ENCODE measurements around the gene HMX3.

Gene HMX3

GRCh38 chr10:123096452-123096851, 39.3 kb upstream of the HMX3 start:
- no peak for DNase-seq (ENCODE audit: low spot score)
- no peak for TF ChIP-seq CTCF (IDR thresholded peaks at IDR 0.05)
- Histone ChIP-seq H3K4me3 (no peak overlapping the region), H3K27ac (no peak overlapping the region)

DNA sequence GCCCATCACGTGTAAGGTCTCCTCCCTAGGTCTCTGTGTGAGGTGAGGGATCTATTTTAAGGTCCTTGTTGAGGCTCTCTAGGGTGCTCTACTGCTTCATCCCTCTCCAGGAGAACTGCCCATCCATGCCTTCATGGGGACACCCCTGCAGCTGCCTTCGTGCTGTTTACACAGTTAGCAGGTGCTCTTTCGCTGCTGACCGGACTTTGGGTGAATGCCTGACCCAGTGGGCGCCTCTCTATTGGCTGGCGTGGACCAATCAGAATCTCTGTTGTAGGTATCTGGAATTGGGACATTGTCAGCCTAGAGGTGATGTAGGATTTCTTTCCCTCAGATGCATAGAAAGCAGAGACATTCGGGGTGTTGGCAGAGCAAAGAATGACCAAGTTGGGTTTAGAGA, 38.7 kb upstream of the HMX3 start:
- Histone ChIP-seq H3K4me3 (no peak overlapping the region), H3K27ac (no peak overlapping the region)
- TF ChIP-seq CTCF (IDR thresholded peaks at IDR 0.05): no peak
- DNase-seq (ENCODE audit: low spot score): no peak

- no peak for TF ChIP-seq CTCF (IDR thresholded peaks at IDR 0.05)
These were observed 35.6 kb upstream of the HMX3 start for GRCh38 chr10:123100030-123100762.

GRCh38 chr10:123101872-123102271, 33.9 kb upstream of the HMX3 start:
- DNase-seq (ENCODE audit: low spot score): no peak
- TF ChIP-seq CTCF (IDR thresholded peaks at IDR 0.05): no peak
- H3K27ac ChIP-seq: no peak overlapping the region
- no peak overlapping the region for H3K4me3 ChIP-seq

More at GRCh38 chr10:123100030-123100762, 35.6 kb upstream of the HMX3 start:
- H3K27ac ChIP-seq: no peak overlapping the region
- no peak for DNase-seq (ENCODE audit: low spot score)
- no peak overlapping the region for H3K4me3 ChIP-seq

- no peak for TF ChIP-seq CTCF (IDR thresholded peaks at IDR 0.05)
- no peak overlapping the region for H3K27ac ChIP-seq
These were observed 33.1 kb upstream of the HMX3 start for GRCh38 chr10:123102673-123103072.

DNA sequence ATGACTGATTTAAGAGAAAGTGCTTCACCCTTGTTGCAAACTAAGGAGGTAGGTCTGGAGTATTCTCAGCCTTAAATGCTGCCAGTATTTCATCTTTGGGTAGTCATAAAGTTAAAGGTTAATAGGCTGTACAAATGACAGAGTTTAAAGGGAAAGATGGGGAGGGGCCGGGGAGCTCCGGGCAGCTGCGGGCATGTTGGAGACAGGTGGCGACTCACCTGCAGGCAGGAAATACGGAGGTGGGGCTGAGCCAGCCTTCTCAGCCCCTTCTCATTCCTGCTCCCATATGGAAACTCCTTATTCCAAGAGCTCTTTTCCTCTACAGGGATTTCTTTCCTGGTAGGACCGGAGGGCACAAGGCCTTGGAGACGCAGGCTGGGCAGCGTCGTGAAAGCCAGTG, 31.8 kb upstream of the HMX3 start:
- TF ChIP-seq CTCF (IDR thresholded peaks at IDR 0.05): no peak
- H3K4me3 ChIP-seq: no peak overlapping the region
- DNase-seq (ENCODE audit: low spot score): no peak
- H3K27ac ChIP-seq: no peak overlapping the region

More at GRCh38 chr10:123102673-123103072, 33.1 kb upstream of the HMX3 start:
- DNase-seq (ENCODE audit: low spot score): no peak
- H3K4me3 ChIP-seq: no peak overlapping the region

DNA sequence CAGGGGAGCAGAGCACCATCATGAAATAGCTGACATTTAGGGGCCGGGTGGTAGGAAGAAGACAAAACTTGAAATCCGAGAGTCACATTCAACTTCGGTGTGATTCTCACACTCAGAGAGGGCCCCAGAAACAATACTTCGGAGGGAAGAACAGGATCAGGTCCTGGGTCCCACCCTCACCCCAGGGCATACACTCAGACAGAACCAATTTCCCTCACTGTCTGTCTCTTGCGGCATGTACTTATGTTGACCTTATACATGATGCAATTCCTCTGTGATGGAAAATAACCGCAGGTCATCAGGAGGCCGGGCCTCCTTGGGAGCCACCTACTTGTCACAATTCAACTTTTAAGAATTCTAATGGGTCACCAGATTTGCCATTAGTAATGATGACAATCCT, 26.3 kb upstream of the HMX3 start:
- no peak for DNase-seq (ENCODE audit: low spot score)
- no peak for TF ChIP-seq CTCF (IDR thresholded peaks at IDR 0.05)
- Histone ChIP-seq H3K4me3 (no peak overlapping the region), H3K27ac (no peak overlapping the region)
